Measurements from ENCODE around the gene CTNND2. TPM values are rescaled to one million over a fixed set of nuclear protein-coding genes. Genes with fewer than 3 reads are reported as not detected.
A peak's percentile ranks its signal among the peaks of the same experiment; 100 is the strongest.
"Not testable (repeated sequence)": the region's sequence is repeated elsewhere in the genome, so short reads cannot be mapped to it uniquely, and the experiment has no call there.

The CTNND2 gene
- total RNA-seq, 1 donor from 2014 or later: 0.29 TPM

DNA sequence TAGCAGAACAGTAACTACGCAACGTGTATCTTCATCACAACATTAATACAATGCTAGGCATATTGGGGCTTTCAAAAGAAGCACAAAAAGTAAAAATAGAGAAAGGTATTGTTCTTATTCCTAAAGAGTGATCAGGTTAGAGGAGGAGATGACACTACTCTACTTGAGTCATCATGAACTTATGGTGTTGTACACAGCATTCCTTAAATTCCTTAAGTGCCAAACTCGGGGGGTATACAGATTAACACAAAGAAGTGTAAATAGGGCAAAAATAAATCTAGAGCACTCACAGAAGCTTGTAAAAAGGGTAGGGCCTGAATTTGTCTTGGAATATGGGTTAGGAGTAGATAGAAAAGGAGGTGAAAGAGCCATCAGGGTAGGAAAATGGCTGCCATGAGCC is 835.2 kb downstream of the CTNND2 start:
- Histone ChIP-seq H3K36me3 (ENCODE audit: control insufficient read depth, insufficient read depth, low read length) (no peaks in the 10 kb centered on the region), H3K27me3 (ENCODE audit: control insufficient read depth, insufficient read depth, low read length) (no peaks in the 10 kb centered on the region), H3K4me3 (ENCODE audit: low read depth, low read length) (no peak overlapping the region)
- DNase-seq (ENCODE audit: low read depth): peak; percentile 16
- TF ChIP-seq, protein P1, sequence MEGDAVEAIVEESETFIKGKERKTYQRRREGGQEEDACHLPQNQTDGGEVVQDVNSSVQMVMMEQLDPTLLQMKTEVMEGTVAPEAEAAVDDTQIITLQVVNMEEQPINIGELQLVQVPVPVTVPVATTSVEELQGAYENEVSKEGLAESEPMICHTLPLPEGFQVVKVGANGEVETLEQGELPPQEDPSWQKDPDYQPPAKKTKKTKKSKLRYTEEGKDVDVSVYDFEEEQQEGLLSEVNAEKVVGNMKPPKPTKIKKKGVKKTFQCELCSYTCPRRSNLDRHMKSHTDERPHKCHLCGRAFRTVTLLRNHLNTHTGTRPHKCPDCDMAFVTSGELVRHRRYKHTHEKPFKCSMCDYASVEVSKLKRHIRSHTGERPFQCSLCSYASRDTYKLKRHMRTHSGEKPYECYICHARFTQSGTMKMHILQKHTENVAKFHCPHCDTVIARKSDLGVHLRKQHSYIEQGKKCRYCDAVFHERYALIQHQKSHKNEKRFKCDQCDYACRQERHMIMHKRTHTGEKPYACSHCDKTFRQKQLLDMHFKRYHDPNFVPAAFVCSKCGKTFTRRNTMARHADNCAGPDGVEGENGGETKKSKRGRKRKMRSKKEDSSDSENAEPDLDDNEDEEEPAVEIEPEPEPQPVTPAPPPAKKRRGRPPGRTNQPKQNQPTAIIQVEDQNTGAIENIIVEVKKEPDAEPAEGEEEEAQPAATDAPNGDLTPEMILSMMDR (IDR thresholded peaks at IDR 0.05; ENCODE audit: insufficient read depth, low read length, poor library complexity, severe bottlenecking): no peak

DNA sequence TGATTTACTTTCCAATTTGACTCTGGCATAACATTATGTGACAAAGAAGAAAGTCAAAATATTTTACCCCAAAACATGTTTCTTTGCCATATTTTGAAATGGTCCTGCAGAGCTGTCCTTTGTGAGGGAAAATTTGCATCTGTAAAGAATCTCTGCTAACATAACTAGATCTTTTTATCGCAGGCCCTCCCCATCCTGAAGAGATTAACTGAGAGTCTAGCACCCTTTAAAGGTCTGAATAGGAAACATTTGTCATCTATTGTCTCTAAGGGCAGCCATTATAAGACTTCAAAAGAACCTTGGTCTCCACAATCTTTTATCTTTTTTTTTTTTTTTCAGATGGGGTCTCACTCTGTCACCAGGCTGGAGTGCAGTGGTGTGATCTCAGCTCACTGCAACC is 838.5 kb downstream of the CTNND2 start:
- H3K27me3 ChIP-seq (ENCODE audit: control insufficient read depth, insufficient read depth, low read length); H3K4me3 ChIP-seq (ENCODE audit: low read depth, low read length); DNase-seq (ENCODE audit: low read depth); H3K36me3 ChIP-seq (ENCODE audit: control insufficient read depth, insufficient read depth, low read length): not testable (repeated sequence)

DNA sequence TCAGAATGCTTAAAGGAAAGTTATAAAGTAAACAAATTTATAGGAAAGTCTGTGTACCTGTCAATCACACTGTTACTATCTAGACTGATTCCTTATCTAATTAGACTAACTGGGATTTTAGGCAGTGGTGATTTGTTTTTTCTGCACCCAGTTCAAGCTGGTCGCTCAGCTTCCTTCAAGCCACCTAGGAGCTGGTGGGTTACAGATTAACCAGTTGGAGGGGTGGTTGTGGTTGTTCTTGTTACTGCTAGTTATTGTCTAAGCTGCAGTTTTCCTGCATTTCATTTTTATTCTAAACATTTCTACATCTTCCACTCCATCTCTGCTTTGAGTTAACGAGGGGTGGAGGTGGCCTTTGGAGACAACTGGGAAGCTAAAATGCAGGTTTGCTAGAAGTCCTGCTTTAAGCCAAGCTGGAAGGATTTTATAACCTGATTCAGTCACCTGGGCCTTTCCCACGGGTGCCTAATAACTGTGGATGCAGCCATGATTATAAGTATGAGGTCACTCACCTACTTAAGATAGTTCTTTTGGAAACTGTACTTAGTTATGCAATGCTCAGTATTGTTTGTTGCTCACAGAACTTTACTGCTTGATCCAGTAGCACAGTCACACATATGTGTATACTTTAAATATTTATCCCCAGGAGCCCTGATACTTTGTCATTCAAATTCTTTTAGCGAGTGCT is 839.3 kb downstream of the CTNND2 start:
- TF ChIP-seq, protein P1 (IDR thresholded peaks at IDR 0.05; ENCODE audit: insufficient read depth, low read length, poor library complexity, severe bottlenecking): no peak
- peak; percentile 29 for DNase-seq (ENCODE audit: low read depth)
- H3K36me3 ChIP-seq (ENCODE audit: control insufficient read depth, insufficient read depth, low read length): no peaks in the 10 kb centered on the region
- H3K4me3 ChIP-seq (ENCODE audit: low read depth, low read length): no peak overlapping the region
- no peaks in the 10 kb centered on the region for H3K27me3 ChIP-seq (ENCODE audit: control insufficient read depth, insufficient read depth, low read length)

DNA sequence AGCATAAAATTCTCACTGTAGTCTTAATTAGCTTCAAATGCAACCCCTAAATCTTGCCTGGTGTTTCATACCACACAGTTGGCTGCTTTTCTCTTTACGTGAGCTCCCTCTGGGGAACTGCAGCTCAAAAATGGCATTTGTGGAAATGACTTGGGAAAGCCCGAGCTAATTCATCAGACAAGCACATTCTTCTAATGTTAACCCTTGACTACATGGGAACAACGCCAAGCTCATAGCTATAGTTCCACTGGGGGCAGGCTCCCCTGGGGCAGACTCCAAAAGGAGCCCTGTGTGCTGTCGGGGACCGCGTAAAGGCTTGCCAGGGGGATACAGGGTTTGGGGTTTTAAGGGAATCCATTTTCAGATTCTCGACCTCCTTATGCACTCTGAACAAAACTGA is 841.8 kb downstream of the CTNND2 start:
- TF ChIP-seq, protein P1 (IDR thresholded peaks at IDR 0.05; ENCODE audit: insufficient read depth, low read length, poor library complexity, severe bottlenecking): peak; percentile 3
- no peaks in the 10 kb centered on the region for H3K36me3 ChIP-seq (ENCODE audit: control insufficient read depth, insufficient read depth, low read length)
- no peaks in the 10 kb centered on the region for H3K27me3 ChIP-seq (ENCODE audit: control insufficient read depth, insufficient read depth, low read length)
- no peak for DNase-seq (ENCODE audit: low read depth)
- H3K4me3 ChIP-seq (ENCODE audit: low read depth, low read length): no peak overlapping the region

DNA sequence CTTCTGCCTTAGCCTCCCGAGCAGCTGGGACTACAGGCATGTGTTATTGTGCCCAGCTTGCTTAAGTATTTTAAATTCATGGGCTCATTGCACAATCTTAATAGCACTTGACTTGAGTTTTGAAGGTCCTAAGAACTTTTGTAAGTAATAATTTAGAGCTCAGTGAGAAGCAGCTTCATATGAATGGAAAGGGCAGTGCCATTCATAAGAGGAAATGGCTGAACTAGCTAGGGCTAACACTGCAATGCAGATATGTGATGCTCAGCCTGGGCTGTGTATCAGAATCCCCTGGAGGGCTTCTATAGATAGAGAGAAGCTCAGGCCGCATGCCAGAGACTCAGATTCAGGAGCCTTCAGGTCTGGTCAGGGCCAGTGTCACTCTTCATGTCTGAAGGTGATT is 847.7 kb downstream of the CTNND2 start:
- no peak overlapping the region for H3K4me3 ChIP-seq (ENCODE audit: low read depth, low read length)
- no peaks in the 10 kb centered on the region for H3K27me3 ChIP-seq (ENCODE audit: control insufficient read depth, insufficient read depth, low read length)
- DNase-seq (ENCODE audit: low read depth): no peak
- TF ChIP-seq, protein P1 (IDR thresholded peaks at IDR 0.05; ENCODE audit: insufficient read depth, low read length, poor library complexity, severe bottlenecking): no peak
- H3K36me3 ChIP-seq (ENCODE audit: control insufficient read depth, insufficient read depth, low read length): no peaks in the 10 kb centered on the region

DNA sequence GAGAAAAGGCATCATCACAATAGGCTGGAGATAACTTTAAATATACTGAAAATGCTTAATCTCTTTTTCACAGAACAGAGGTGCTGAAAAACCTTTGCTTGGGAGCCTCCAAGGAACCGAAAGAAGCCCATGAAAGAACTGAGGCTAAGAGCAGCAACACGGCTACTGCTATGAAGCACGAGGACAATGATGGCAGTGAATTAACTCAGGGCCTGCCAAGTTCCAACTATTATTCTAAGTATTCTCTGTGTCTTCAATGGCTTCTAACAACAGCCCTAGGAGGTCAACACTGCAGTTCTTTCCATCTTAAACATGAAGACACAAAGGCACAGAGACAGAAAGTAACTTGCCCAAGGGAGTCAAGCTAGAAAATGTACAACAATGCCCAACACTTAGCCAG is 850.2 kb downstream of the CTNND2 start:
- Histone ChIP-seq H3K36me3 (ENCODE audit: control insufficient read depth, insufficient read depth, low read length) (no peaks in the 10 kb centered on the region), H3K27me3 (ENCODE audit: control insufficient read depth, insufficient read depth, low read length) (no peaks in the 10 kb centered on the region), H3K4me3 (ENCODE audit: low read depth, low read length) (no peak overlapping the region)
- no peak for DNase-seq (ENCODE audit: low read depth)
- TF ChIP-seq, protein P1 (IDR thresholded peaks at IDR 0.05; ENCODE audit: insufficient read depth, low read length, poor library complexity, severe bottlenecking): no peak
